K562 (cell line): Measurements from ENCODE around the gene MMEL1. TPM values are rescaled to one million over a fixed set of nuclear protein-coding genes. Genes with fewer than 3 reads are reported as not detected.

Experiments
- ATF7 ChIP-seq: fragments of 450-650 bp; IDR thresholded peaks from 2 replicates; pipeline ENCODE4 v1.7.1; 2014; ENCODE audit warnings: mild to moderate bottlenecking, moderate library complexity
- CCNT2 ChIP-seq: IDR thresholded peaks from 2 replicates; pipeline ENCODE4 v1.6.1; 2011; ENCODE audit warnings: borderline replicate concordance, low read depth, mild to moderate bottlenecking, moderate library complexity, mixed read lengths, low read length; ENCODE audit not compliant: insufficient read length; ENCODE audit errors: extremely low read depth
- HNRNPK ChIP-seq: fragments of 200-400 bp; formaldehyde crosslinking; IDR thresholded peaks from one replicate; pipeline ENCODE4 v1.6.1; 2018; ENCODE audit warnings: mild to moderate bottlenecking, low read depth, low read length; ENCODE audit not compliant: poor library complexity, severe bottlenecking
- KAT8 ChIP-seq: fragments of 450-650 bp; IDR thresholded peaks from 2 replicates; pipeline ENCODE4 v1.6.1; 2016; ENCODE audit warnings: low read depth, mild to moderate bottlenecking
- MBD2 ChIP-seq: sonication (generic); IDR thresholded peaks from 2 replicates; pipeline ENCODE4 v1.6.1; 2016; ENCODE audit warnings: low read depth, borderline replicate concordance
- RB1 ChIP-seq: fragments of 450-650 bp; IDR thresholded peaks from 2 replicates; pipeline ENCODE4 v1.6.1; 2017; ENCODE audit warnings: low read depth, mild to moderate bottlenecking
- SP1 ChIP-seq: sonication (generic); formaldehyde crosslinking; IDR thresholded peaks from 2 replicates; pipeline ENCODE4 v1.8.1; 2022; ENCODE audit warnings: mild to moderate bottlenecking, missing genetic modification reagents
- TAF15 ChIP-seq: fragments of 200-400 bp; formaldehyde crosslinking; IDR thresholded peaks from 2 replicates; pipeline ENCODE4 v1.6.1; 2017; ENCODE audit warnings: mild to moderate bottlenecking, low read depth, low read length, moderate library complexity
- TRIM24 ChIP-seq, 2 experiments: fragments of 450-650 bp; IDR thresholded peaks; 2 replicates each; pipeline ENCODE4 v1.6.1; 2016
- ZBTB7A ChIP-seq: IDR thresholded peaks from 2 replicates; pipeline ENCODE4 v1.6.1; 2011; ENCODE audit warnings: low read depth, mild to moderate bottlenecking, low read length, moderate library complexity, borderline replicate concordance; ENCODE audit not compliant: control insufficient read depth
- ZFX ChIP-seq: sonication (generic); formaldehyde crosslinking; IDR thresholded peaks from 2 replicates; pipeline ENCODE4 v1.8.0; 2022; ENCODE audit warnings: mild to moderate bottlenecking, missing genetic modification reagents, moderate library complexity
- polyA plus RNA-seq, 8 experiments: library from polyadenylated mRNA; depleted of rRNA in 4 of 8; stranded (reverse) in 5 of 8; unstranded in 3 of 8; fragments of >200 nt; fragmentation: Nextera tagmentation in 2 of 8; fragmentation: Illumina TruSeq in 1 of 8; extraction: Ambion mirVana in 2 of 8; extraction: Trizol in 1 of 8; gene quantifications; 2 replicates each; pipeline versions ENCODE4 v1.2.1 to v1.2.3, GENCODE V29; 2011 to 2014; ENCODE audit warnings: inconsistent platforms in 1 of 8, missing spikeins in 1 of 8
- total RNA-seq, 7 experiments: library from RNA; depleted of rRNA in 6 of 7; stranded (reverse); fragments of >200 nt in 6 of 7; fragmentation: Illumina TruSeq in 2 of 7; extraction: Trizol in 2 of 7; gene quantifications; 2 replicates each; pipeline versions ENCODE4 v1.2.1 to v1.2.3, GENCODE V29; 2011 to 2021; ENCODE audit warnings: low replicate concordance in 1 of 7

The MMEL1 gene
- total and polyA plus RNA-seq, 9 of the 15 experiments (the other 6 are each of a cell fraction or from before 2014, with no cell fraction given), result not detected

GRCh38 chr1:2586154-2587070 lies 46.4 kb downstream of the MMEL1 start, which contains the start of gene PRXL2B (continued):
- peak; percentile 66 for TF ChIP-seq CCNT2
- 0 out of 2 replicates have a peak, but pooled peaks have one; percentile 12 for TF ChIP-seq MBD2
- TF ChIP-seq RB1, result peak; percentile 83
- peak; percentile 64 for TF ChIP-seq ATF7
- TF ChIP-seq HNRNPK, result peak; percentile 5
- TF ChIP-seq ZFX (CRISPR knock-in tag), result peak; percentile 59; the same call in 1 of the 2 replicates
- TF ChIP-seq SP1 (CRISPR knock-in tag), result peak; percentile 89
- peak; percentile 98 for TF ChIP-seq ZBTB7A
- no peak for TF ChIP-seq TAF15
- no peak for TF ChIP-seq TRIM24 (IDR thresholded peaks at IDR 0.05)
- no peak for TF ChIP-seq KAT8
- TF ChIP-seq, all 486 proteins: peak for 67
